ENCODE data around the gene HELB. TPM values are rescaled to one million over a fixed set of nuclear protein-coding genes. Genes with fewer than 3 reads are reported as not detected.

Gene HELB
- polyA plus RNA-seq, 1 donor from 2014 or later = 1.8 TPM

DNA sequence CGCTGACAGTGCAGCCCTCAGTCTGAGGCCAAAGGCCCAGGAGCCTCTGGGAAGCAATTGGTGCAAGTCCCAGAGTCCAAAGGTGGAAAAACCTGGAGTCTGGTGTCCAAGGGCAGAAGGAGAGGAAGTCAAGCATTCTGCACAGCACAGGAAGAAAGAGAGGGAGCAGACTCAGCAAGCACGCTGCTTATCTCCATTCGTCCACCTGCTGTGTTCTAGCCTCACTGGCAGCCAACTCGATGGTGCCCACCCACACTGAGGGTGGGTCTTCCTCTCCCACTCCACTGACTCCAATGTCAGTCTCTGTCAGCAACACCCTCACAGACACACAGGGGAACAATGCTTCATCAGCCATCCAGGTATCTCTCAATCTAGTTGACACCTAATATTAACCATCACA, 38.8 kb downstream of the HELB start:
- Histone ChIP-seq H2AFZ (ENCODE audit: low read depth, low read length) (no peak overlapping the region), H3K4me3 (ENCODE audit: low read length) (no peak overlapping the region), H4K20me1 (ENCODE audit: insufficient read depth) (no peaks in the 10 kb centered on the region), H3K9me2 (ENCODE audit: insufficient read depth, low read length) (no peaks in the 10 kb centered on the region), H3K27ac (ENCODE audit: low read length) (no peak overlapping the region), H3K79me2 (replicated peaks; ENCODE audit: insufficient read depth, low read length) (no peaks in the 10 kb centered on the region), H3K4me2 (ENCODE audit: low read length) (no peak overlapping the region), H3K27me3 (ENCODE audit: insufficient read depth, low read depth, low read length) (no peaks in the 10 kb centered on the region), H3K9ac (ENCODE audit: low read length) (no peak overlapping the region), H3K36me3 (ENCODE audit: insufficient read depth, low read length) (peaks cover 6% of the 10 kb centered on the region), H3K9me3 (ENCODE audit: low read length) (no peaks in the 10 kb centered on the region), H3F3A (ENCODE audit: insufficient read depth, low read length, poor library complexity, severe bottlenecking) (no peaks in the 10 kb centered on the region)
- TF ChIP-seq MXI1 (conservative IDR thresholded peaks at IDR 0.05; ENCODE audit: poor library complexity, severe bottlenecking) (no peak), RAD21 (conservative IDR thresholded peaks at IDR 0.05) (no peak), EP300 (conservative IDR thresholded peaks at IDR 0.05; ENCODE audit: poor library complexity, severe bottlenecking) (no peak), EZH2 (IDR thresholded peaks at IDR 0.05; ENCODE audit: borderline replicate concordance, insufficient read depth, low read length, poor library complexity, severe bottlenecking) (no peak), POLR2AphosphoS5 (IDR thresholded peaks at IDR 0.05) (no peak), SMC3 (conservative IDR thresholded peaks at IDR 0.05; ENCODE audit: poor library complexity) (no peak), TAF1 (IDR thresholded peaks at IDR 0.05; ENCODE audit: low read depth) (no peak)
- TF ChIP-seq, protein P1, sequence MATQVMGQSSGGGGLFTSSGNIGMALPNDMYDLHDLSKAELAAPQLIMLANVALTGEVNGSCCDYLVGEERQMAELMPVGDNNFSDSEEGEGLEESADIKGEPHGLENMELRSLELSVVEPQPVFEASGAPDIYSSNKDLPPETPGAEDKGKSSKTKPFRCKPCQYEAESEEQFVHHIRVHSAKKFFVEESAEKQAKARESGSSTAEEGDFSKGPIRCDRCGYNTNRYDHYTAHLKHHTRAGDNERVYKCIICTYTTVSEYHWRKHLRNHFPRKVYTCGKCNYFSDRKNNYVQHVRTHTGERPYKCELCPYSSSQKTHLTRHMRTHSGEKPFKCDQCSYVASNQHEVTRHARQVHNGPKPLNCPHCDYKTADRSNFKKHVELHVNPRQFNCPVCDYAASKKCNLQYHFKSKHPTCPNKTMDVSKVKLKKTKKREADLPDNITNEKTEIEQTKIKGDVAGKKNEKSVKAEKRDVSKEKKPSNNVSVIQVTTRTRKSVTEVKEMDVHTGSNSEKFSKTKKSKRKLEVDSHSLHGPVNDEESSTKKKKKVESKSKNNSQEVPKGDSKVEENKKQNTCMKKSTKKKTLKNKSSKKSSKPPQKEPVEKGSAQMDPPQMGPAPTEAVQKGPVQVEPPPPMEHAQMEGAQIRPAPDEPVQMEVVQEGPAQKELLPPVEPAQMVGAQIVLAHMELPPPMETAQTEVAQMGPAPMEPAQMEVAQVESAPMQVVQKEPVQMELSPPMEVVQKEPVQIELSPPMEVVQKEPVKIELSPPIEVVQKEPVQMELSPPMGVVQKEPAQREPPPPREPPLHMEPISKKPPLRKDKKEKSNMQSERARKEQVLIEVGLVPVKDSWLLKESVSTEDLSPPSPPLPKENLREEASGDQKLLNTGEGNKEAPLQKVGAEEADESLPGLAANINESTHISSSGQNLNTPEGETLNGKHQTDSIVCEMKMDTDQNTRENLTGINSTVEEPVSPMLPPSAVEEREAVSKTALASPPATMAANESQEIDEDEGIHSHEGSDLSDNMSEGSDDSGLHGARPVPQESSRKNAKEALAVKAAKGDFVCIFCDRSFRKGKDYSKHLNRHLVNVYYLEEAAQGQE (IDR thresholded peaks at IDR 0.05; ENCODE audit: borderline replicate concordance) = no peak
- TF ChIP-seq, protein P2, sequence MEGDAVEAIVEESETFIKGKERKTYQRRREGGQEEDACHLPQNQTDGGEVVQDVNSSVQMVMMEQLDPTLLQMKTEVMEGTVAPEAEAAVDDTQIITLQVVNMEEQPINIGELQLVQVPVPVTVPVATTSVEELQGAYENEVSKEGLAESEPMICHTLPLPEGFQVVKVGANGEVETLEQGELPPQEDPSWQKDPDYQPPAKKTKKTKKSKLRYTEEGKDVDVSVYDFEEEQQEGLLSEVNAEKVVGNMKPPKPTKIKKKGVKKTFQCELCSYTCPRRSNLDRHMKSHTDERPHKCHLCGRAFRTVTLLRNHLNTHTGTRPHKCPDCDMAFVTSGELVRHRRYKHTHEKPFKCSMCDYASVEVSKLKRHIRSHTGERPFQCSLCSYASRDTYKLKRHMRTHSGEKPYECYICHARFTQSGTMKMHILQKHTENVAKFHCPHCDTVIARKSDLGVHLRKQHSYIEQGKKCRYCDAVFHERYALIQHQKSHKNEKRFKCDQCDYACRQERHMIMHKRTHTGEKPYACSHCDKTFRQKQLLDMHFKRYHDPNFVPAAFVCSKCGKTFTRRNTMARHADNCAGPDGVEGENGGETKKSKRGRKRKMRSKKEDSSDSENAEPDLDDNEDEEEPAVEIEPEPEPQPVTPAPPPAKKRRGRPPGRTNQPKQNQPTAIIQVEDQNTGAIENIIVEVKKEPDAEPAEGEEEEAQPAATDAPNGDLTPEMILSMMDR (IDR thresholded peaks at IDR 0.05; ENCODE audit: poor library complexity, severe bottlenecking) = no peak

DNA sequence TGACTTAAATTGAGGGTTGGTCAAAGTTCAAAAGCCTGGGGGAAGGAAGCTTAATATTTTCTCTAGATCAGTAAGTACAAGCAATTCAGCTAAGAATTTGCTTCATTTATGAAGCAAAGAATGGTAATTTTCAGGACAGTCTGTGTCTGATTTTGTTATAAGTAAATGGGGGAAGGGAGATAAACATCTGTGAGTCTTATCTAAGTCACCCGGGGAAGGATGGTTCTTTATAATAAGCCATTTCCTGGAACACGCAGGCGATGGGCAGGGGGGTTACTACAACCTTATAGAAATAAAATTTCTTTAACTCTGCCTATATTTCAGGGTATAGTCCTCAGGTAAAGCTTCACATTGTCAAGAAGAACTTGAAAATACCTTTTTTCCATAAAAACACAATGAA, 42.9 kb downstream of the HELB start:
- Histone ChIP-seq H4K20me1 (ENCODE audit: insufficient read depth) (no peaks in the 10 kb centered on the region), H2AFZ (ENCODE audit: low read depth, low read length) (no peak overlapping the region), H3K36me3 (ENCODE audit: insufficient read depth, low read length) (peaks cover 11% of the 10 kb centered on the region), H3K9ac (ENCODE audit: low read length) (no peak overlapping the region), H3K27ac (ENCODE audit: low read length) (no peak overlapping the region), H3F3A (ENCODE audit: insufficient read depth, low read length, poor library complexity, severe bottlenecking) (no peaks in the 10 kb centered on the region), H3K9me3 (ENCODE audit: low read length) (no peaks in the 10 kb centered on the region), H3K4me3 (ENCODE audit: low read length) (no peak overlapping the region), H3K27me3 (ENCODE audit: insufficient read depth, low read depth, low read length) (no peaks in the 10 kb centered on the region), H3K4me2 (ENCODE audit: low read length) (no peak overlapping the region), H3K9me2 (ENCODE audit: insufficient read depth, low read length) (no peaks in the 10 kb centered on the region), H3K79me2 (replicated peaks; ENCODE audit: insufficient read depth, low read length) (no peaks in the 10 kb centered on the region)
- TF ChIP-seq, protein P1 (IDR thresholded peaks at IDR 0.05; ENCODE audit: borderline replicate concordance) = no peak
- TF ChIP-seq POLR2AphosphoS5 (IDR thresholded peaks at IDR 0.05) = no peak
- no peak for TF ChIP-seq SMC3 (conservative IDR thresholded peaks at IDR 0.05; ENCODE audit: poor library complexity)
- no peak for TF ChIP-seq EP300 (conservative IDR thresholded peaks at IDR 0.05; ENCODE audit: poor library complexity, severe bottlenecking)
- TF ChIP-seq TAF1 (IDR thresholded peaks at IDR 0.05; ENCODE audit: low read depth) = no peak
- no peak for TF ChIP-seq EZH2 (IDR thresholded peaks at IDR 0.05; ENCODE audit: borderline replicate concordance, insufficient read depth, low read length, poor library complexity, severe bottlenecking)
- no peak for TF ChIP-seq RAD21 (conservative IDR thresholded peaks at IDR 0.05)
- TF ChIP-seq, protein P2 (IDR thresholded peaks at IDR 0.05; ENCODE audit: poor library complexity, severe bottlenecking) = no peak
- TF ChIP-seq MXI1 (conservative IDR thresholded peaks at IDR 0.05; ENCODE audit: poor library complexity, severe bottlenecking) = no peak
